ENCODE results near the gene SASH3. TPM values are rescaled to one million over a fixed set of nuclear protein-coding genes. Genes with fewer than 3 reads are reported as not detected.

Gene SASH3
- polyA plus RNA-seq, 2 donors, result 2.1 to 2.8 TPM

- Histone ChIP-seq H3K27me3 (ENCODE audit: control insufficient read depth in 1 of 2, insufficient read depth in 2 of 2, low read length in 2 of 2) (no peaks in the 10 kb centered on the region), H3K9me3 (ENCODE audit: control insufficient read depth in 2 of 2, insufficient read depth in 1 of 2, low read depth in 1 of 2, low read length in 1 of 2) (no peaks in the 10 kb centered on the region), H3K4me1 (ENCODE audit: control insufficient read depth in 2 of 2, insufficient read depth in 2 of 2, low read length in 1 of 2) (no peaks in the 10 kb centered on the region), H3K4me3 (ENCODE audit: low read depth in 1 of 2, low read length in 2 of 2) (no peak overlapping the region), H3K36me3 (ENCODE audit: control insufficient read depth in 2 of 2, insufficient read depth in 2 of 2, low read length in 1 of 2) (peaks cover 0 to 3% of the 10 kb centered on the region in 2 donors), H3K27ac (ENCODE audit: low read depth in 2 of 2, low read length in 1 of 2) (no peak overlapping the region)
- WGBS, 2 donors, result 68 to 83% methylated on average over 4 of the region's 4 CpGs
Measured at GRCh38 chrX:129800186-129800585, 20.4 kb downstream of the SASH3 start.

- WGBS, 2 donors, result 37 to 41% methylated on average over 1 of the region's 1 CpG
- Histone ChIP-seq H3K36me3 (ENCODE audit: control insufficient read depth in 2 of 2, insufficient read depth in 2 of 2, low read length in 1 of 2) (peaks cover 0 to 3% of the 10 kb centered on the region in 2 donors), H3K27me3 (ENCODE audit: control insufficient read depth in 1 of 2, insufficient read depth in 2 of 2, low read length in 2 of 2) (no peaks in the 10 kb centered on the region), H3K4me1 (ENCODE audit: control insufficient read depth in 2 of 2, insufficient read depth in 2 of 2, low read length in 1 of 2) (no peaks in the 10 kb centered on the region), H3K27ac (ENCODE audit: low read depth in 2 of 2, low read length in 1 of 2) (no peak overlapping the region), H3K9me3 (ENCODE audit: control insufficient read depth in 2 of 2, insufficient read depth in 1 of 2, low read depth in 1 of 2, low read length in 1 of 2) (no peaks in the 10 kb centered on the region), H3K4me3 (ENCODE audit: low read depth in 1 of 2, low read length in 2 of 2) (no peak overlapping the region)
Measured at GRCh38 chrX:129802863-129803262, 23.1 kb downstream of the SASH3 start.

- Histone ChIP-seq H3K27ac (ENCODE audit: low read depth in 2 of 2, low read length in 1 of 2) (no peak overlapping the region), H3K4me1 (ENCODE audit: control insufficient read depth in 2 of 2, insufficient read depth in 2 of 2, low read length in 1 of 2) (no peaks in the 10 kb centered on the region), H3K36me3 (ENCODE audit: control insufficient read depth in 2 of 2, insufficient read depth in 2 of 2, low read length in 1 of 2) (peaks cover 0 to 3% of the 10 kb centered on the region in 2 donors), H3K4me3 (ENCODE audit: low read depth in 1 of 2, low read length in 2 of 2) (no peak overlapping the region), H3K9me3 (ENCODE audit: control insufficient read depth in 2 of 2, insufficient read depth in 1 of 2, low read depth in 1 of 2, low read length in 1 of 2) (no peaks in the 10 kb centered on the region), H3K27me3 (ENCODE audit: control insufficient read depth in 1 of 2, insufficient read depth in 2 of 2, low read length in 2 of 2) (no peaks in the 10 kb centered on the region)
- WGBS, 2 donors, result 89 to 90% methylated on average over 4 of the region's 4 CpGs
Measured at GRCh38 chrX:129804806-129805205, 25.1 kb downstream of the SASH3 start.

- no peaks in the 10 kb centered on the region for H3K9me3 ChIP-seq (ENCODE audit: control insufficient read depth in 2 of 2, insufficient read depth in 1 of 2, low read depth in 1 of 2, low read length in 1 of 2)
- H3K27ac ChIP-seq (ENCODE audit: low read depth in 2 of 2, low read length in 1 of 2), result no peak overlapping the region
- no peak overlapping the region for H3K4me3 ChIP-seq (ENCODE audit: low read depth in 1 of 2, low read length in 2 of 2)
- H3K4me1 ChIP-seq (ENCODE audit: control insufficient read depth in 2 of 2, insufficient read depth in 2 of 2, low read length in 1 of 2), result no peaks in the 10 kb centered on the region
- H3K36me3 ChIP-seq (ENCODE audit: control insufficient read depth in 2 of 2, insufficient read depth in 2 of 2, low read length in 1 of 2), result peaks cover 2 to 3% of the 10 kb centered on the region in 2 donors
- 56 to 79% methylated on average over 2 of the region's 2 CpGs for WGBS, 2 donors
- H3K27me3 ChIP-seq (ENCODE audit: control insufficient read depth in 1 of 2, insufficient read depth in 2 of 2, low read length in 2 of 2), result no peaks in the 10 kb centered on the region
Measured at GRCh38 chrX:129808158-129808828, 28.5 kb downstream of the SASH3 start.

- WGBS, 2 donors, result 88 to 92% methylated on average over 7 of the region's 7 CpGs
- Histone ChIP-seq H3K36me3 (ENCODE audit: control insufficient read depth in 2 of 2, insufficient read depth in 2 of 2, low read length in 1 of 2) (peaks cover 2 to 3% of the 10 kb centered on the region in 2 donors), H3K4me1 (ENCODE audit: control insufficient read depth in 2 of 2, insufficient read depth in 2 of 2, low read length in 1 of 2) (no peaks in the 10 kb centered on the region), H3K4me3 (ENCODE audit: low read depth in 1 of 2, low read length in 2 of 2) (no peak overlapping the region), H3K27ac (ENCODE audit: low read depth in 2 of 2, low read length in 1 of 2) (no peak overlapping the region), H3K27me3 (ENCODE audit: control insufficient read depth in 1 of 2, insufficient read depth in 2 of 2, low read length in 2 of 2) (no peaks in the 10 kb centered on the region), H3K9me3 (ENCODE audit: control insufficient read depth in 2 of 2, insufficient read depth in 1 of 2, low read depth in 1 of 2, low read length in 1 of 2) (no peaks in the 10 kb centered on the region)
Measured at GRCh38 chrX:129808829-129809796, 29.4 kb downstream of the SASH3 start.

GRCh38 chrX:129813662-129814368, 34.1 kb downstream of the SASH3 start:
- H3K36me3 ChIP-seq (ENCODE audit: control insufficient read depth in 2 of 2, insufficient read depth in 2 of 2, low read length in 1 of 2), result peaks cover 0 to 2% of the 10 kb centered on the region in 2 donors
- H3K4me3 ChIP-seq (ENCODE audit: low read depth in 1 of 2, low read length in 2 of 2), result no peak overlapping the region
- WGBS, 2 donors, result 66 to 83% methylated on average over 6 of the region's 6 CpGs

GRCh38 chrX:129818123-129818522, 38.4 kb downstream of the SASH3 start:
- WGBS, 2 donors, result 82 to 98% methylated on average over 2 of the region's 2 CpGs
- H3K27ac ChIP-seq (ENCODE audit: low read depth in 2 of 2, low read length in 1 of 2), result no peak overlapping the region
- no peaks in the 10 kb centered on the region for H3K4me1 ChIP-seq (ENCODE audit: control insufficient read depth in 2 of 2, insufficient read depth in 2 of 2, low read length in 1 of 2)

More at GRCh38 chrX:129813662-129814368, 34.1 kb downstream of the SASH3 start:
- H3K4me1 ChIP-seq (ENCODE audit: control insufficient read depth in 2 of 2, insufficient read depth in 2 of 2, low read length in 1 of 2), result no peaks in the 10 kb centered on the region
- no peaks in the 10 kb centered on the region for H3K27me3 ChIP-seq (ENCODE audit: control insufficient read depth in 1 of 2, insufficient read depth in 2 of 2, low read length in 2 of 2)
- no peak overlapping the region for H3K27ac ChIP-seq (ENCODE audit: low read depth in 2 of 2, low read length in 1 of 2)
- no peaks in the 10 kb centered on the region for H3K9me3 ChIP-seq (ENCODE audit: control insufficient read depth in 2 of 2, insufficient read depth in 1 of 2, low read depth in 1 of 2, low read length in 1 of 2)

GRCh38 chrX:129823115-129823514, 43.4 kb downstream of the SASH3 start:
- H3K36me3 ChIP-seq (ENCODE audit: control insufficient read depth in 2 of 2, insufficient read depth in 2 of 2, low read length in 1 of 2), result no peaks in the 10 kb centered on the region
- no peak overlapping the region for H3K4me3 ChIP-seq (ENCODE audit: low read depth in 1 of 2, low read length in 2 of 2)
- H3K9me3 ChIP-seq (ENCODE audit: control insufficient read depth in 2 of 2, insufficient read depth in 1 of 2, low read depth in 1 of 2, low read length in 1 of 2), result no peaks in the 10 kb centered on the region
- 62 to 74% methylated on average over 2 of the region's 2 CpGs for WGBS, 2 donors
- no peaks in the 10 kb centered on the region for H3K27me3 ChIP-seq (ENCODE audit: control insufficient read depth in 1 of 2, insufficient read depth in 2 of 2, low read length in 2 of 2)
- H3K27ac ChIP-seq (ENCODE audit: low read depth in 2 of 2, low read length in 1 of 2), result no peak overlapping the region
- H3K4me1 ChIP-seq (ENCODE audit: control insufficient read depth in 2 of 2, insufficient read depth in 2 of 2, low read length in 1 of 2), result no peaks in the 10 kb centered on the region

More at GRCh38 chrX:129818123-129818522, 38.4 kb downstream of the SASH3 start:
- H3K4me3 ChIP-seq (ENCODE audit: low read depth in 1 of 2, low read length in 2 of 2), result no peak overlapping the region
- no peaks in the 10 kb centered on the region for H3K27me3 ChIP-seq (ENCODE audit: control insufficient read depth in 1 of 2, insufficient read depth in 2 of 2, low read length in 2 of 2)
- no peaks in the 10 kb centered on the region for H3K9me3 ChIP-seq (ENCODE audit: control insufficient read depth in 2 of 2, insufficient read depth in 1 of 2, low read depth in 1 of 2, low read length in 1 of 2)
- H3K36me3 ChIP-seq (ENCODE audit: control insufficient read depth in 2 of 2, insufficient read depth in 2 of 2, low read length in 1 of 2), result no peaks in the 10 kb centered on the region

- Histone ChIP-seq H3K27ac (ENCODE audit: low read depth in 2 of 2, low read length in 1 of 2) (no peak overlapping the region), H3K4me3 (ENCODE audit: low read depth in 1 of 2, low read length in 2 of 2) (no peak overlapping the region), H3K4me1 (ENCODE audit: control insufficient read depth in 2 of 2, insufficient read depth in 2 of 2, low read length in 1 of 2) (no peaks in the 10 kb centered on the region), H3K36me3 (ENCODE audit: control insufficient read depth in 2 of 2, insufficient read depth in 2 of 2, low read length in 1 of 2) (no peaks in the 10 kb centered on the region), H3K27me3 (ENCODE audit: control insufficient read depth in 1 of 2, insufficient read depth in 2 of 2, low read length in 2 of 2) (no peaks in the 10 kb centered on the region), H3K9me3 (ENCODE audit: control insufficient read depth in 2 of 2, insufficient read depth in 1 of 2, low read depth in 1 of 2, low read length in 1 of 2) (no peaks in the 10 kb centered on the region)
- WGBS, 2 donors, result 76 to 79% methylated on average over 6 of the region's 6 CpGs
Measured at GRCh38 chrX:129823522-129823921, 43.8 kb downstream of the SASH3 start.

Measured in esophagus (tissue), 2 donors.